Mesenchymal stem cell (in vitro differentiated cells and primary cell): ENCODE data around the gene ACTR3.

Experiments
- DNase-seq: peaks from one replicate; pipeline ENCODE4 v3.0.0-alpha.2; 2013
- H2AFZ ChIP-seq: one replicate; pipeline ENCODE4 v1.6.1; 2013; ENCODE audit warnings: low read depth, mild to moderate bottlenecking, control low read depth, inconsistent platforms, low read length, moderate library complexity
- H2AK5ac ChIP-seq: 2 replicates; pipeline ENCODE4 v1.6.1; 2013; ENCODE audit warnings: low read length, moderate library complexity, mild to moderate bottlenecking, inconsistent platforms; ENCODE audit not compliant: severe bottlenecking
- H2BK120ac ChIP-seq: one replicate; pipeline ENCODE4 v1.6.1; 2013; ENCODE audit warnings: low read depth, mild to moderate bottlenecking, inconsistent platforms, low read length, moderate library complexity
- H2BK12ac ChIP-seq, 2 experiments: one replicate each; pipeline ENCODE4 v1.6.1; 2013; ENCODE audit warnings: inconsistent platforms in 2 of 2, low read length in 2 of 2, mild to moderate bottlenecking in 2 of 2, moderate library complexity in 2 of 2, control low read depth in 1 of 2
- H2BK15ac ChIP-seq: one replicate; pipeline ENCODE4 v1.6.1; 2013; ENCODE audit warnings: mild to moderate bottlenecking, low read depth, inconsistent platforms; ENCODE audit not compliant: poor library complexity, severe bottlenecking
- H2BK5ac ChIP-seq: 2 replicates; pipeline ENCODE4 v1.6.1; 2013; ENCODE audit warnings: low read depth, mild to moderate bottlenecking, low read length, control low read depth, inconsistent platforms; ENCODE audit not compliant: poor library complexity, severe bottlenecking
- H3K14ac ChIP-seq, 2 experiments: one replicate each; pipeline ENCODE4 v1.6.1; 2013; ENCODE audit warnings: inconsistent platforms in 2 of 2, low read length in 2 of 2, control low read depth in 1 of 2, mild to moderate bottlenecking in 1 of 2, moderate library complexity in 1 of 2
- H3K18ac ChIP-seq, 2 experiments: one replicate each; pipeline ENCODE4 v1.6.1; 2013; ENCODE audit warnings: inconsistent platforms in 2 of 2, low read length in 2 of 2, control low read depth in 1 of 2, low read depth in 1 of 2, mild to moderate bottlenecking in 1 of 2
- H3K23ac ChIP-seq, 2 experiments: one replicate each; pipeline ENCODE4 v1.6.1; 2013; ENCODE audit warnings: inconsistent platforms in 2 of 2, low read length in 2 of 2, mild to moderate bottlenecking in 2 of 2, moderate library complexity in 2 of 2, control low read depth in 1 of 2
- H3K27ac ChIP-seq: 2 replicates; pipeline ENCODE4 v1.5.1; 2013; ENCODE audit warnings: mild to moderate bottlenecking, moderate library complexity, low read length, control low read depth, inconsistent platforms; ENCODE audit not compliant: poor library complexity, severe bottlenecking
- H3K27me3 ChIP-seq, 2 experiments: 2 replicates each; pipeline versions ENCODE4 v1.6.1 to v1.7.0; 2013; ENCODE audit warnings: low read length in 2 of 2, mild to moderate bottlenecking in 2 of 2, moderate library complexity in 2 of 2, control low read depth in 1 of 2, inconsistent platforms in 1 of 2; ENCODE audit not compliant: control insufficient read depth in 1 of 2, insufficient read depth in 1 of 2
- H3K36me3 ChIP-seq, 2 experiments: 2 replicates each; pipeline versions ENCODE4 v1.6.1 to v1.7.0; 2013; ENCODE audit warnings: low read length in 2 of 2, control low read depth in 1 of 2, inconsistent platforms in 1 of 2, low read depth in 1 of 2, mild to moderate bottlenecking in 1 of 2; ENCODE audit not compliant: insufficient read depth in 2 of 2, control insufficient read depth in 1 of 2
- H3K4ac ChIP-seq, 2 experiments: one replicate each; pipeline ENCODE4 v1.6.1; 2013; ENCODE audit warnings: inconsistent platforms in 2 of 2, low read length in 2 of 2, mild to moderate bottlenecking in 2 of 2, moderate library complexity in 2 of 2, control low read depth in 1 of 2, low read depth in 1 of 2
- H3K4me1 ChIP-seq: 2 replicates; pipeline ENCODE4 v1.6.1; 2013; ENCODE audit warnings: low read depth, low read length, control low read depth; ENCODE audit not compliant: control insufficient read depth, insufficient read depth
- H3K4me2 ChIP-seq: 2 replicates; pipeline ENCODE4 v1.6.1; 2013; ENCODE audit warnings: low read length, mild to moderate bottlenecking, inconsistent platforms; ENCODE audit not compliant: poor library complexity, severe bottlenecking
- H3K4me3 ChIP-seq, 2 experiments: 2 replicates each; pipeline versions ENCODE4 v1.5.1 to v1.7.0; 2013; ENCODE audit warnings: low read length in 2 of 2, mild to moderate bottlenecking in 2 of 2, control low read depth in 1 of 2, low read depth in 1 of 2; ENCODE audit not compliant: insufficient read depth in 1 of 2
- H3K79me1 ChIP-seq: replicated peaks from 2 replicates; pipeline ENCODE4 v1.6.1; 2013; ENCODE audit warnings: mild to moderate bottlenecking, control low read depth, low read length, inconsistent platforms; ENCODE audit not compliant: poor library complexity, severe bottlenecking
- H3K9ac ChIP-seq: 2 replicates; pipeline ENCODE4 v1.7.0; 2013; ENCODE audit warnings: mild to moderate bottlenecking, low read length, moderate library complexity
- H3K9me3 ChIP-seq: 2 replicates; pipeline ENCODE4 v1.7.0; 2013; ENCODE audit warnings: mild to moderate bottlenecking, low read length; ENCODE audit not compliant: control insufficient read depth
- H4K8ac ChIP-seq: one replicate; pipeline ENCODE4 v1.6.1; 2013; ENCODE audit warnings: inconsistent platforms, mild to moderate bottlenecking, low read length, moderate library complexity
- H4K91ac ChIP-seq: one replicate; pipeline ENCODE4 v1.6.1; 2013; ENCODE audit warnings: mild to moderate bottlenecking, low read length, inconsistent platforms
- WGBS: methylation state at CpG from one replicate; pipeline ENCODE4 v1.1.7; 2013; ENCODE audit warnings: mixed read lengths; 5-methylcytosine and 5-hydroxymethylcytosine counted together

ACTR3 gene

GRCh38 chr2:113888641-113889470, 1.0 kb upstream of the ACTR3 start:
- Histone ChIP-seq H3K79me1 (peaks cover 11% of the 10 kb centered on the region), H2BK5ac (peak overlapping the region; percentile 87), H2AFZ (no peak overlapping the region), H3K27me3 (no peaks in the 10 kb centered on the region), H3K9me3 (no peaks in the 10 kb centered on the region), H3K18ac (peak overlapping the region; percentile 65 to 74), H3K4me1 (peaks cover 8% of the 10 kb centered on the region), H2BK120ac (peak overlapping the region; percentile 85), H4K8ac (no peak overlapping the region), H2BK12ac (peak overlapping the region in 1 of 2 experiments; percentile 15), H3K9ac (peak overlapping the region; percentile 96), H3K4me3 (peak overlapping the region; percentile 47 to 87), H3K4me2 (peak overlapping the region; percentile 57), H2BK15ac (no peak overlapping the region), H3K4ac (peak overlapping the region; percentile 75), H3K36me3 (peaks cover 0 to 4% of the 10 kb centered on the region in 2 experiments), H3K27ac (peak overlapping the region; percentile 98), H2AK5ac (peak overlapping the region; percentile 87), H3K23ac (peak overlapping the region in 1 of 2 experiments; percentile 14), H4K91ac (no peak overlapping the region), H3K14ac (peak overlapping the region in 1 of 2 experiments; percentile 74)
- WGBS = 39% methylated on average over 12 of the region's 14 CpGs
- no peak for DNase-seq

GRCh38 chr2:113890253-113891235, 655 bp downstream of the ACTR3 start:
- peak overlapping the region; percentile 92 to 100 for H3K14ac ChIP-seq
- peak overlapping the region; percentile 100 for H2BK5ac ChIP-seq
- H3K9ac ChIP-seq = peak overlapping the region; percentile 99
- H3K36me3 ChIP-seq = peaks cover 0 to 13% of the 10 kb centered on the region in 2 experiments
- peak overlapping the region; percentile 100 for H3K18ac ChIP-seq
- H2BK120ac ChIP-seq = peak overlapping the region; percentile 99
- peak overlapping the region; percentile 100 for H4K91ac ChIP-seq
- H3K4ac ChIP-seq = peak overlapping the region; percentile 94 to 98
- H2AK5ac ChIP-seq = peak overlapping the region; percentile 97
- H3K4me2 ChIP-seq = peak overlapping the region; percentile 55
- H2BK15ac ChIP-seq = peak overlapping the region; percentile 100
- H3K79me1 ChIP-seq = peaks cover 6% of the 10 kb centered on the region
- H3K9me3 ChIP-seq = no peaks in the 10 kb centered on the region
- peak overlapping the region; percentile 100 for H3K27ac ChIP-seq
- peak overlapping the region in 1 of 2 experiments; percentile 98 for H3K23ac ChIP-seq
- H3K4me3 ChIP-seq = peak overlapping the region; percentile 95 to 96
- DNase-seq = peak; percentile 81
- H2BK12ac ChIP-seq = peak overlapping the region; percentile 85
- peak overlapping the region; percentile 100 for H4K8ac ChIP-seq
- H3K27me3 ChIP-seq = no peaks in the 10 kb centered on the region
- 0% methylated on average over 21 of the region's 57 CpGs for WGBS
- H3K4me1 ChIP-seq = peaks cover 9% of the 10 kb centered on the region
- no peak overlapping the region for H2AFZ ChIP-seq

GRCh38 chr2:113891265-113891959, 1.5 kb downstream of the ACTR3 start:
- H3K4me2 ChIP-seq = peak overlapping the region; percentile 49
- H3K79me1 ChIP-seq = peaks cover 6% of the 10 kb centered on the region
- H3K4ac ChIP-seq = no peak overlapping the region
- no peak overlapping the region for H3K23ac ChIP-seq
- H4K91ac ChIP-seq = no peak overlapping the region
- 0% methylated on average over 3 of the region's 5 CpGs for WGBS
- no peaks in the 10 kb centered on the region for H3K9me3 ChIP-seq
- no peak overlapping the region for H3K18ac ChIP-seq
- no peak overlapping the region for H2AK5ac ChIP-seq
- DNase-seq = peak; percentile 56
- H3K27ac ChIP-seq = peak overlapping the region; percentile 100
- H2BK12ac ChIP-seq = no peak overlapping the region
- H3K27me3 ChIP-seq = no peaks in the 10 kb centered on the region
- H2BK5ac ChIP-seq = no peak overlapping the region
- peak overlapping the region in 1 of 2 experiments; percentile 96 for H3K4me3 ChIP-seq
- no peak overlapping the region for H4K8ac ChIP-seq
- H2BK120ac ChIP-seq = no peak overlapping the region
- peak overlapping the region; percentile 99 for H3K9ac ChIP-seq
- H3K36me3 ChIP-seq = peaks cover 0 to 17% of the 10 kb centered on the region in 2 experiments
- H2BK15ac ChIP-seq = no peak overlapping the region
- no peak overlapping the region for H2AFZ ChIP-seq
- H3K4me1 ChIP-seq = peaks cover 11% of the 10 kb centered on the region
- no peak overlapping the region for H3K14ac ChIP-seq
